Renal cortical epithelial cell (primary cell): ENCODE results near the gene HSPE1. TPM values are rescaled to one million over a fixed set of nuclear protein-coding genes. Genes with fewer than 3 reads are reported as not detected.
"Not testable (repeated sequence)": the region's sequence is repeated elsewhere in the genome, so short reads cannot be mapped to it uniquely, and the experiment has no call there.

Experiments
- DNase-seq: peaks from one replicate; pipeline ENCODE4 v3.0.0-alpha.2; 2011; ENCODE audit warnings: low read depth
- total RNA-seq: library from RNA; depleted of rRNA; stranded (reverse); fragments of >200 nt; gene quantifications from 2 replicates; pipeline ENCODE4 v1.2.3, GENCODE V29; 2014

HSPE1 gene
- total RNA-seq, 1 donor from 2014 or later: 135 TPM

DNA sequence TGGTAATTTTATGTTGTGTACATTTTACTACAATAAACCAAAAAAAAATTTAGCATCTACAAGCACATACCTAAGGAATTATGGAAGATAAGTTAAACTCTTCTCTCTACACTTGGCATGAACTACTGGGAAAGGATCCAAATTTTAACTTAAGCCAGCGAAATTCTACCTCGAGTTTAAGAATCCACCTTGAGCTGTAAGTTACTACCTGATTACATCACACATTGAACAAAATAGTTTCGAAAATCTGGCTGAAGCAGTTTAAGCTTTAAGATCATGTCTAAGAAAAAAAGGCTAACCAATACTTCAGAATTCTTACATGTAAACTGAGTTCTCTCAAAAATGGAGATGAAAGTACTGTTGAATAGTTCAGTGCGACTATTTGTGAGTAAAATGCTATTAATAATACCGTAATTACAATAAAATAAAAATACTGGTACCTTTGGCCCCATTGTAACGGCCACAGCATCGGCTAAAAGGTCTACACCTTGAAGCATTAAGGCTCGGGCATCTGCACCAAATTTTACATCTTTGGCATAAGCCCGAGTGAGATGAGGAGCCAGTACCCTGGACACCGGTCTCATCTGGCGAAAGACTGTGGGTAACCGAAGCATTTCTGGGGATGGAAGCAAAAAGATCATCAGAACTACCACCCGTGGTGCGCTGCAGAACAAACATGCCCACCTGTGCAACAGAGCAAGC, 1.8 kb upstream of the HSPE1 start:
- no peak for DNase-seq

GRCh38 chr2:197498937-197499593, 1.1 kb upstream of the HSPE1 start:
- DNase-seq: peak; percentile 50

GRCh38 chr2:197500503-197501131, 438 bp downstream of the HSPE1 start:
- DNase-seq: no peak

- no peak for DNase-seq
Measured at GRCh38 chr2:197502201-197502600, 2.0 kb downstream of the HSPE1 start.

DNA sequence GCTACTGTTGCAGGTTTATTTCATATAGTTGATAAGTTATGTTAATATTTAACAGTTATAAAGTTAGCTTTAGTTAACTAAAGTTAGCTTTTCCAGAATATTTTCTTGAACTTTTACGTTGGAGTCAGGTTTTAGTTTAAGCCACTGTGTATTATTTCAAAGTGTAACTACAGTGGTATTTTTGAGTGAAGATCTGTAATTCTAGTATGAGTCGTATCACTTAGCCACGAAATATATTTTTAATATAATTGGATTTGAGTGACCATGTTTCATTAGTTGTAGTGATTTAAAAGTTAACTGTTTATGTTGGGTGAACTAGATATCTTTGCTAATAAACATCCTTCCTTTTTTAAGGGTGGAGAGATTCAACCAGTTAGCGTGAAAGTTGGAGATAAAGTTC, 2.5 kb downstream of the HSPE1 start:
- no peak for DNase-seq

DNA sequence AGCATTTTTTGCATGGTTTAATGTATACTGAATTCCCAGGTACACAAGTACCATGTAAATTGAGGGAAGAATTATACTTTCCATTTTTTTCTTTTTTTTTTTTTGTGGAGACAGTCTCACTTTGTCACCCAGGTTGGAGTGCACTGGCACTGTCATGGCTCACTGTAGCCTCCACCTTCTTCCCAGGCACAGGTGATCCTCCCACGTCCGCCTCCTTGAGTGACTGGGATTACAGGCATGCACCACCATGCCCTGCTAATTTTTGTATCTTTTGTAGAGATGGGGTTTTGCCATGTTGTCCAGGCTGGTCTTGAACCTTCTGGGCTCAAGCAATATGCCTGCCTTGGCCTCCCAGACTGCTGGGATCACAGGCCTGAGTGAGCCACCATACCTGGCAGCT, 3.8 kb downstream of the HSPE1 start:
- no peak for DNase-seq

GRCh38 chr2:197504512-197504911, 4.3 kb downstream of the HSPE1 start:
- DNase-seq: no peak

- no peak for DNase-seq
Measured at GRCh38 chr2:197506658-197507057, 6.5 kb downstream of the HSPE1 start.

GRCh38 chr2:197513915-197514314, 13.7 kb downstream of the HSPE1 start:
- no peak for DNase-seq

DNA sequence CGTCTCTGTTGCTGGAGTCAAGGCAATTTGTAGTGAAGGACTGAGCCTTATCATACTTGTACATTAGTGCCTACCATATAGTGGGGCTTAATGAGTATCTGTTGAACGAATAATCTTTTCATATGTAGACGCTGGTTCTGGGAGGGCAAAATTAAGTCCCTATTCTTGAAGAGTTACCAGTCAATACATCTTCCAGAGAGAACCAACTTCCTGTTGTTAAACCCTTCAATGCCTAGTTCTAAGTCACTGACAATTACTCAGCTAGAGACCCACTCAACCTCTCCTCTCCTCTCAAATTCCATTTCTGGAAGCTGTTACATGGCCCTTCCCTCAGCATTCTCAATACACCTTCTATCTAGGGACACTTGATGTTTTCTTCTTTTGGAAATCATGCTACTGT, 14.6 kb downstream of the HSPE1 start:
- DNase-seq: peak; percentile 27

GRCh38 chr2:197515315-197515738, 15.1 kb downstream of the HSPE1 start:
- DNase-seq: no peak

GRCh38 chr2:197515739-197516392, 15.7 kb downstream of the HSPE1 start, which contains the start of gene MOB4:
Gene MOB4 (plus strand): TSS chr2:197516066. CDS start chr2:197516087, 21 bp downstream.
- DNase-seq: peak; percentile 77

DNA sequence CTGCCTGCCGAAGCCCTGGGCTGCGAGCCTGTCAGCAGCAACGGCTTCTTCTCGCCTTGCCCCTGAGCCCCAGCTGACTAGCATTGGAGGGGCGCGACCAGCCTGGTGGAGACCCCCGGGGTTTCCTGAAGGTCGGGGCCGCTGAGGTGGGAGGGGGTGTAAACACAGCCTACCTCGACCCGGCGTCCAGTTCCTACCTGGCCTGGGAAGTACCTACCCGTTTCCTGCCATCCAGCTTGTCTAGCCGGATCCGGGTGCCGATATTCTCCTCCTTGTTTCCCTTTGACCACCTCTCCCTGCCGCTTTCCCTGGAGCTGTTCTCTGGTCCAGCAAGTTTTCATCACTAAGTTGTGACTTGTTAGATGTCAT, 16.2 kb downstream of the HSPE1 start:
- DNase-seq: peak; percentile 38

DNA sequence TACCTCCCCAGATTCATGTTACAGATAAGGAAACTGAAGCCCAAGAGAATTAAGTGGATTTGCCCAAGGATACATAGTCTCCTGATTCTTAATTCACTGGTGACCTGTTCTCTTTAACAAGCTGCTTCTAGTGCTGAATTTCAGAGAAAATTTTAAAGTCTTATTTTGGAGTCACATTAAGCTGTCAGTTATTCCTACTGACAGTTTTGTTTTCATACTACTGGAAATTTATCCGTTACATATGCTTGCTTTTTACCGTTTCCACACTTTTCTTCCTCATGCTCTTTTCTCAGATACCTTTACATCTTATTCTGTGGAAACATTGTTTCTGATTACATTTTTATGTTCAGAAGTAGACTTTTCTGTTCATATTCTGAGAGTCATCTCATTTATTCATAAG, 17.0 kb downstream of the HSPE1 start:
- DNase-seq: no peak

- DNase-seq: peak; percentile 44
Measured at GRCh38 chr2:197538412-197538811, 38.2 kb downstream of the HSPE1 start.

- DNase-seq: no peak
Measured at GRCh38 chr2:197539734-197540133, 39.6 kb downstream of the HSPE1 start.

- DNase-seq: no peak
Measured at GRCh38 chr2:197543206-197543605, 43.0 kb downstream of the HSPE1 start.

DNA sequence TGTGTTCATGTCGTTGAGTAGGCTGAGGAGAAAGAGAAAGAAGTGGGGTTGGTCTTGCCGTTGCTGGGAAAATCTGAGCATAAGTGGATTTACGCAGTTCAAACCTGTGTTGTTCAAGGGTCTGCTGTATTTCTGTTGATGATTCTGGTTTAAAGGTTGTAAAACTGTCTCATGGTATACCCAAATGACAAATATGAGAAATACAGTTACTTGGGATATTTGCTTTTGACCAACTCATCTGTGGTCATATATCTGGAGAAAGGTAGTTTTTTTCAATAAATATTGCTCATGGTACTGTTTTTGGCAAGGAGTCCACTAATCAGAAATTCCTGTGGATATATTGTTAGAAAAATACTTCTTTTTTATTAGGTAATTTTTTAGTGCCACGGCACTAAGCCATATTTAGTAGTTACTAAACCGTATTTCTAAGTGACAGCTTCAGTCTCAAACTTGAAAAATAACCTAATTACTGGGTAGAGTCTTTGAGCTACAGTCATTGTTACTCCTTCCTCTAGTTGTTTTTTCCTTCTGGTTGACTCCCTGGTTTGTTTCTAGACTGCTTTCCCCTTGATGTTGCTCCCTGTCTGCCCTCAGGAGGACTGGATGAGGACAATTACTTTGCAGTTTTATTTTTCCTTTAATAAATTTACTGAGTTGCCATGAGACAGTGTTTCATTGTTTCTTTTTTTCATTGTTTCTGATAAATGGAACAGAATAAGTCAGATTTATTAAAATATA, 47.2 kb downstream of the HSPE1 start:
- DNase-seq: no peak

DNA sequence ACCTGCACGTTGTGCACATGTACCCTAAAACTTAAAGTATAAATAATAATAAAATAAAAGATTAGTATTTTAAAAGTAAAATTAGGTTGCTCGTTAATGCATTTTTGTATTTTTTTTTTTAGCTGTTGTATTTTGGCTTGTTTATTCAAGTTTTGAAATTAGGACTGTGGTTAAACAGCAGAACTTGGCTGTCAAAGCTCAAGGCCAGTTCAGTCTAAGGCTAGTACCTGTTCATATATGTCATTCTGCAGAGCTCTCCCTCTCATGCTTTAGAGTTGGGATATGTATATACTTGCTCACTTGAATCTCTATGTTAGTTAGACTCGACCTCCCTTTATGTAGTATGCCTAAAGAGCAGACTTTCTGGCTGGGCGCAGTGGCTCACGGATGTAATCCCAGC, 48.4 kb downstream of the HSPE1 start:
- no peak for DNase-seq

DNA sequence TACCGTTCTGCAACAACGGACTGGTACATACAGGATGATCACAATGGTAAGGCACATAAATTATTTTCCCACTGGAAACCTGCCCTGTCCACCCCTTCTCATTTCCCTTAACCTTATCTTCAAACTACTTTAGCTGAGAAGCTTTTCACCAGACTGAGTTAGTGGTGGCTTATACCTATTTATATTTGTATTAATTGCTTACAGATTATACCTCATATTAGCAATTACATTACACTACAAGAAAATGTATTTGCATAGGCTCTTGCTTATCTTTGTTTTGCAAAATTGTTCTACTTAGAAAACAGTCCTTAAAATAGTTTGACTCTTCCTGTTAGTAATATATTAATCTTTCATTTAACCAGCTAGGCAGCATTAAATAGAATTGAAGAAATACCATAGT, 51.1 kb downstream of the HSPE1 start:
- DNase-seq: not testable (repeated sequence)
